ENCODE data around the gene MEX3B. TPM values are rescaled to one million over a fixed set of nuclear protein-coding genes. Genes with fewer than 3 reads are reported as not detected.

The MEX3B gene
- total RNA-seq, 2 experiments from 2014 or later: 5.8 to 8.7 TPM

DNA sequence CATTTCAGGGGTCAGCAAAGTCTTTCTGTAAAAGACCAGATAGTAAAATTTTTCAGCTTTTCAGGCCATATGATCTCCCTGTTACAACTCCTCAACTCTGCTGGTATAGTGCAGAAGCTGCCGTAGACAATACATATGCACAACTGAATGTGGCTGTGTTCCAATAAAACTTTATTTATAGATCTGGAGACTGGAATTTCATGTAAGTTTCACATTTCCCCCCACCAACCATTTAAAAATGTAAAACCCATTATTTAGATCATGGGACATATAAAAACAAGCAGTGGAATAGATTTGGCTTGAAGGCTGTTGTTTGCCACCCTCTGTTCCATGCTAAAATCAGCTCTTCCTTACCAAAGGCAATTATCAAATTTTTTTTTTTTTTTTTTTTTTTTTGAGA is 28.8 kb upstream of the MEX3B start:
- no peak overlapping the region for H3K27ac ChIP-seq (ENCODE audit: low read depth, low read length, poor library complexity, severe bottlenecking)
- no peaks in the 10 kb centered on the region for H4K20me1 ChIP-seq (ENCODE audit: insufficient read depth, low read length)
- TF ChIP-seq, protein P1, sequence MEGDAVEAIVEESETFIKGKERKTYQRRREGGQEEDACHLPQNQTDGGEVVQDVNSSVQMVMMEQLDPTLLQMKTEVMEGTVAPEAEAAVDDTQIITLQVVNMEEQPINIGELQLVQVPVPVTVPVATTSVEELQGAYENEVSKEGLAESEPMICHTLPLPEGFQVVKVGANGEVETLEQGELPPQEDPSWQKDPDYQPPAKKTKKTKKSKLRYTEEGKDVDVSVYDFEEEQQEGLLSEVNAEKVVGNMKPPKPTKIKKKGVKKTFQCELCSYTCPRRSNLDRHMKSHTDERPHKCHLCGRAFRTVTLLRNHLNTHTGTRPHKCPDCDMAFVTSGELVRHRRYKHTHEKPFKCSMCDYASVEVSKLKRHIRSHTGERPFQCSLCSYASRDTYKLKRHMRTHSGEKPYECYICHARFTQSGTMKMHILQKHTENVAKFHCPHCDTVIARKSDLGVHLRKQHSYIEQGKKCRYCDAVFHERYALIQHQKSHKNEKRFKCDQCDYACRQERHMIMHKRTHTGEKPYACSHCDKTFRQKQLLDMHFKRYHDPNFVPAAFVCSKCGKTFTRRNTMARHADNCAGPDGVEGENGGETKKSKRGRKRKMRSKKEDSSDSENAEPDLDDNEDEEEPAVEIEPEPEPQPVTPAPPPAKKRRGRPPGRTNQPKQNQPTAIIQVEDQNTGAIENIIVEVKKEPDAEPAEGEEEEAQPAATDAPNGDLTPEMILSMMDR (conservative IDR thresholded peaks at IDR 0.05; ENCODE audit: low read length): no peak
- TF ChIP-seq EZH2phosphoT487 (IDR thresholded peaks at IDR 0.05; ENCODE audit: borderline replicate concordance, low read depth, low read length): no peak
- H3K9me3 ChIP-seq (ENCODE audit: low read length): no peaks in the 10 kb centered on the region
- H3K4me1 ChIP-seq (ENCODE audit: insufficient read depth, low read length, poor library complexity, severe bottlenecking): no peaks in the 10 kb centered on the region
- BruUV-seq (replicated peaks): no TSS peak
- no peak overlapping the region for H3K4me2 ChIP-seq (ENCODE audit: low read length)
- no peaks in the 10 kb centered on the region for H3K9me2 ChIP-seq (ENCODE audit: insufficient read depth, low read length)
- H3K4me3 ChIP-seq (ENCODE audit: low read depth, low read length, poor library complexity, severe bottlenecking): no peak overlapping the region
- intact Hi-C loops (cut with micrococcal nuclease; ENCODE audit: unreplicated experiment): no loop called here
- no peaks in the 10 kb centered on the region for H3K79me2 ChIP-seq (ENCODE audit: insufficient read depth, low read depth, low read length)
- no peak overlapping the region for H2AFZ ChIP-seq (ENCODE audit: low read length)
- DNase-seq (ENCODE audit: low spot score): no peak
- ChIA-PET POLR2A (interaction anchor here (0.7 to 2.1 kb wide), 2 partner anchors 11 to 64 kb away, joined by 3 to 9 read pairs; no protein-coding TSS in a partner anchor), CTCF (ENCODE audit: unreplicated experiment) (no interaction called here)
- H3K36me3 ChIP-seq (ENCODE audit: insufficient read depth, low read length): no peaks in the 10 kb centered on the region

DNA sequence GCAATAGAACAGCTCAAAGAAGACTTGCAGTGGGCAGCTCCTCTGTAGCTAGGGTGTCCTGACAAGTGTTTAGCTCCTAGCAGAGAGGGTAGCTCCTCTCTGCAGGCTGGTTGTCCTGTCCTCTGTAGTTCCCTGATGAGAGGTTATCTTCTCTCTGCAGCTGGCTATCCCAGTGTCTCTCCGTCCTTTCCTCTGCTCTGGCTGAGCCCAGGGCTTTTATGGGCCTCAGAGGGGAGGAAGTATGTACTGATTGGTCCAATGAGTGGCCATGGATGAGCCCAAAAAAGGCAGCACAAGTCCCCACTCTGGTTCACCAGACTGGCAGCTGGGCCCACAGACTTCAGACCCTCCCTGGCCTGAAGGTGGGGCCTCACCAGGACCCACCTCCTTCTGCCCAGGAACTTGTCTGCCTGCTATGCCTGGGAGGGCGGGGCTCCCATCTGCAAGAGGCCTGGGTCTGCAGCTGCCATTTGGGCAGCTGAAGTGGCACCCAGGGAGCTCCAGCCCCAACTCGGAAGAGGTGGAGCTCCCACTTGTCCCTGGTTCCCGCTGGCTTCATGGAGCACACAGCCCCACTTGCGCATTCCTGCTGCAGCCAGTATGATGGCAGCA is 27.2 kb upstream of the MEX3B start:
- Histone ChIP-seq H3K4me1 (ENCODE audit: insufficient read depth, low read length, poor library complexity, severe bottlenecking) (no peaks in the 10 kb centered on the region), H3K36me3 (ENCODE audit: insufficient read depth, low read length) (no peaks in the 10 kb centered on the region), H4K20me1 (ENCODE audit: insufficient read depth, low read length) (no peaks in the 10 kb centered on the region), H3K4me2 (ENCODE audit: low read length) (no peak overlapping the region), H3K9me2 (ENCODE audit: insufficient read depth, low read length) (no peaks in the 10 kb centered on the region), H3K9me3 (ENCODE audit: low read length) (no peaks in the 10 kb centered on the region), H3K27ac (ENCODE audit: low read depth, low read length, poor library complexity, severe bottlenecking) (no peak overlapping the region), H2AFZ (ENCODE audit: low read length) (no peak overlapping the region), H3K4me3 (ENCODE audit: low read depth, low read length, poor library complexity, severe bottlenecking) (no peak overlapping the region), H3K79me2 (ENCODE audit: insufficient read depth, low read depth, low read length) (no peaks in the 10 kb centered on the region)
- DNase-seq (ENCODE audit: low spot score): no peak
- intact Hi-C loops (cut with micrococcal nuclease; ENCODE audit: unreplicated experiment): no loop called here
- TF ChIP-seq, protein P1 (conservative IDR thresholded peaks at IDR 0.05; ENCODE audit: low read length): no peak
- no peak for TF ChIP-seq EZH2phosphoT487 (IDR thresholded peaks at IDR 0.05; ENCODE audit: borderline replicate concordance, low read depth, low read length)
- POLR2A ChIA-PET: no interaction called here
- no TSS peak for BruUV-seq (replicated peaks)
- CTCF ChIA-PET (ENCODE audit: unreplicated experiment): no interaction called here

GRCh38 chr15:82066455-82066854 is 20.6 kb upstream of the MEX3B start:
- ChIA-PET POLR2A (no interaction called here), CTCF (ENCODE audit: unreplicated experiment) (no interaction called here)
- no peak overlapping the region for H3K4me2 ChIP-seq (ENCODE audit: low read length)
- intact Hi-C loops (cut with micrococcal nuclease; ENCODE audit: unreplicated experiment): no loop called here
- no TSS peak for BruUV-seq (replicated peaks)
- H2AFZ ChIP-seq (ENCODE audit: low read length): no peak overlapping the region
- no peaks in the 10 kb centered on the region for H4K20me1 ChIP-seq (ENCODE audit: insufficient read depth, low read length)
- H3K9me3 ChIP-seq (ENCODE audit: low read length): no peaks in the 10 kb centered on the region
- no peak overlapping the region for H3K27ac ChIP-seq (ENCODE audit: low read depth, low read length, poor library complexity, severe bottlenecking)
- no peaks in the 10 kb centered on the region for H3K79me2 ChIP-seq (ENCODE audit: insufficient read depth, low read depth, low read length)
- no peaks in the 10 kb centered on the region for H3K9me2 ChIP-seq (ENCODE audit: insufficient read depth, low read length)
- H3K4me3 ChIP-seq (ENCODE audit: low read depth, low read length, poor library complexity, severe bottlenecking): no peak overlapping the region
- no peak for DNase-seq (ENCODE audit: low spot score)
- no peaks in the 10 kb centered on the region for H3K36me3 ChIP-seq (ENCODE audit: insufficient read depth, low read length)
- no peak for TF ChIP-seq EZH2phosphoT487 (IDR thresholded peaks at IDR 0.05; ENCODE audit: borderline replicate concordance, low read depth, low read length)
- TF ChIP-seq, protein P1 (conservative IDR thresholded peaks at IDR 0.05; ENCODE audit: low read length): no peak
- no peaks in the 10 kb centered on the region for H3K4me1 ChIP-seq (ENCODE audit: insufficient read depth, low read length, poor library complexity, severe bottlenecking)
